Loucy (cell line): ENCODE results near the gene LAMC1.

Experiments used
- H2AFZ ChIP-seq: fragments of 200-600 bp; sonication (generic); 2 replicates; pipeline ENCODE4 v1.6.0; 2016; ENCODE audit warnings: antibody characterized with exemption, mild to moderate bottlenecking, low read length, moderate library complexity
- H3F3A ChIP-seq: fragments of 200-600 bp; 2 replicates; pipeline ENCODE4 v1.6.0; 2016; ENCODE audit warnings: antibody characterized with exemption, low read depth, mild to moderate bottlenecking
- H3K27me3 ChIP-seq: fragments of 200-600 bp; sonication (generic); 2 replicates; pipeline ENCODE4 v1.6.1; 2014; ENCODE audit warnings: low read length, mild to moderate bottlenecking; ENCODE audit not compliant: insufficient read depth, poor library complexity, severe bottlenecking
- H3K36me3 ChIP-seq: fragments of 200-600 bp; sonication (generic); 2 replicates; pipeline ENCODE4 v1.6.1; 2016; ENCODE audit warnings: low read length; ENCODE audit not compliant: insufficient read depth
- H3K4me1 ChIP-seq: fragments of 200-600 bp; sonication (generic); 2 replicates; pipeline ENCODE4 v1.5.1; 2014; ENCODE audit warnings: low read length, mild to moderate bottlenecking; ENCODE audit not compliant: insufficient read depth, poor library complexity, severe bottlenecking
- H3K4me2 ChIP-seq: fragments of 200-600 bp; sonication (generic); 2 replicates; pipeline ENCODE4 v1.6.0; 2014; ENCODE audit warnings: antibody characterized with exemption, low read length, low read depth, mild to moderate bottlenecking; ENCODE audit not compliant: poor library complexity, severe bottlenecking
- H3K4me3 ChIP-seq: fragments of 200-600 bp; sonication (generic); 2 replicates; pipeline ENCODE4 v1.5.1; 2014; ENCODE audit warnings: low read length, mild to moderate bottlenecking, mixed read lengths; ENCODE audit not compliant: poor library complexity, severe bottlenecking
- H3K79me2 ChIP-seq: fragments of 200-600 bp; sonication (generic); 2 replicates; pipeline ENCODE4 v1.6.1; 2014; ENCODE audit warnings: low read length; ENCODE audit not compliant: insufficient read depth
- H3K9ac ChIP-seq: fragments of 200-600 bp; sonication (generic); 2 replicates; pipeline ENCODE4 v1.6.0; 2014; ENCODE audit warnings: mild to moderate bottlenecking, low read depth, low read length, moderate library complexity; ENCODE audit not compliant: poor library complexity, severe bottlenecking
- H3K9me2 ChIP-seq: fragments of 200-600 bp; sonication (generic); replicated peaks from 2 replicates; pipeline ENCODE4 v1.6.1; 2016; ENCODE audit warnings: low read depth, low read length, mixed read lengths
- H3K9me3 ChIP-seq: fragments of 200-600 bp; sonication (generic); 2 replicates; pipeline ENCODE4 v1.6.1; 2014; ENCODE audit warnings: mild to moderate bottlenecking, antibody characterized with exemption, low read length, low read depth; ENCODE audit not compliant: insufficient read depth
- H4K20me1 ChIP-seq: fragments of 200-600 bp; sonication (generic); 2 replicates; pipeline ENCODE4 v1.6.0; 2014; ENCODE audit warnings: antibody characterized with exemption, low read length, mild to moderate bottlenecking; ENCODE audit not compliant: insufficient read depth, poor library complexity, severe bottlenecking
- EZH2phosphoT487 ChIP-seq: fragments of 200-600 bp; IDR thresholded peaks from 2 replicates; pipeline ENCODE4 v1.6.1; 2018; ENCODE audit warnings: antibody characterized with exemption, mild to moderate bottlenecking, moderate library complexity, borderline replicate concordance
- TF ChIP-seq, protein P1 (sequence below): fragments of 200-600 bp; sonication (generic); conservative IDR thresholded peaks from 2 replicates; pipeline ENCODE4 v1.5.1; 2014; ENCODE audit warnings: mild to moderate bottlenecking, antibody characterized with exemption, low read length

LAMC1 gene

DNA sequence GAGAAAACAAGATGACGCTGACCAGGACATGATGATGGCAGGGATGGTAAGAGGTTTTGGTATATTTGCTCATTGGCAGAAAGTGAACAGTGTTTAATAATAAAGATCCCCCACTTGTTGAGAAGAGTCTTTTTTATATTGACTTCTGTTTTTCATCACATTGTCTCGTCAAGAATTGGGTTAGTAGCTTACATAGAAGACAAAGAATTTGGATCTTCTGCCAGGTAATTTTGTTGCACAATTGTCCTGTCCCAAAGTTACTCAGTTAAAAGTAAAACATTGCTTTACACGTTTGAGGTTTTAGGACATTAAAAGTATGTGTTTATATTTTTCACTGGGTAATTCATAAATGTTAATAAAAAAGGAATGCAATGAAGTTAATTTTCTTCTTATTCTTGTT lies 114.6 kb downstream of the LAMC1 start:
- Histone ChIP-seq H3K4me3 (no peak overlapping the region), H3K9ac (no peak overlapping the region), H3F3A (no peaks in the 10 kb centered on the region), H3K79me2 (no peaks in the 10 kb centered on the region), H3K27me3 (no peaks in the 10 kb centered on the region), H3K4me1 (peaks cover 31% of the 10 kb centered on the region), H3K9me3 (no peaks in the 10 kb centered on the region), H3K4me2 (no peak overlapping the region), H4K20me1 (no peaks in the 10 kb centered on the region), H2AFZ (no peak overlapping the region), H3K9me2 (no peaks in the 10 kb centered on the region), H3K36me3 (no peaks in the 10 kb centered on the region)
- TF ChIP-seq, protein P1, sequence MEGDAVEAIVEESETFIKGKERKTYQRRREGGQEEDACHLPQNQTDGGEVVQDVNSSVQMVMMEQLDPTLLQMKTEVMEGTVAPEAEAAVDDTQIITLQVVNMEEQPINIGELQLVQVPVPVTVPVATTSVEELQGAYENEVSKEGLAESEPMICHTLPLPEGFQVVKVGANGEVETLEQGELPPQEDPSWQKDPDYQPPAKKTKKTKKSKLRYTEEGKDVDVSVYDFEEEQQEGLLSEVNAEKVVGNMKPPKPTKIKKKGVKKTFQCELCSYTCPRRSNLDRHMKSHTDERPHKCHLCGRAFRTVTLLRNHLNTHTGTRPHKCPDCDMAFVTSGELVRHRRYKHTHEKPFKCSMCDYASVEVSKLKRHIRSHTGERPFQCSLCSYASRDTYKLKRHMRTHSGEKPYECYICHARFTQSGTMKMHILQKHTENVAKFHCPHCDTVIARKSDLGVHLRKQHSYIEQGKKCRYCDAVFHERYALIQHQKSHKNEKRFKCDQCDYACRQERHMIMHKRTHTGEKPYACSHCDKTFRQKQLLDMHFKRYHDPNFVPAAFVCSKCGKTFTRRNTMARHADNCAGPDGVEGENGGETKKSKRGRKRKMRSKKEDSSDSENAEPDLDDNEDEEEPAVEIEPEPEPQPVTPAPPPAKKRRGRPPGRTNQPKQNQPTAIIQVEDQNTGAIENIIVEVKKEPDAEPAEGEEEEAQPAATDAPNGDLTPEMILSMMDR = no peak
- TF ChIP-seq EZH2phosphoT487 = no peak

DNA sequence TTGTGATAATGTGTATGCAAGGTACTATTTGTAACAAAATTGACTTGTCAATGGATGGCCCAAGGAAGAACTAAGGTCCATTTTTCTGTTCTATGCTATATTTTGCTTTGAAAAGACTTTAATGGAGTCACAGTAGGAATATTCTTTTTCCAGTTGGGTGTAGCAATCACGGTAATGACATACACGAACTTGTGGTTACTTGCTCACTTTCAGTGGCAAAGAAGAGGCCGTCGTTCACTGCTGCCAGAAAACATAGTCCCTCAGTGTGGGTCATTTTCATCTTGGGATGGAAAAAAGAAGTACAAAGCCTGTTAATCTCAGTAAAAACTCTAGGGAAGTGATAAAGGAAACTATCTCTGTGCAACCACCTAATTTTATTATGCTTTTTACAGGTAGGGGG lies 115.1 kb downstream of the LAMC1 start:
- peaks cover 33% of the 10 kb centered on the region for H3K4me1 ChIP-seq
- no peak overlapping the region for H3K4me2 ChIP-seq
- H3K9me3 ChIP-seq = no peaks in the 10 kb centered on the region
- no peaks in the 10 kb centered on the region for H3K79me2 ChIP-seq
- no peaks in the 10 kb centered on the region for H3F3A ChIP-seq
- H2AFZ ChIP-seq = no peak overlapping the region
- no peaks in the 10 kb centered on the region for H3K9me2 ChIP-seq
- no peaks in the 10 kb centered on the region for H3K36me3 ChIP-seq
- H3K27me3 ChIP-seq = no peaks in the 10 kb centered on the region
- H3K9ac ChIP-seq = no peak overlapping the region
- H4K20me1 ChIP-seq = no peaks in the 10 kb centered on the region
- TF ChIP-seq, protein P1 = no peak
- TF ChIP-seq EZH2phosphoT487 = no peak
- no peak overlapping the region for H3K4me3 ChIP-seq

DNA sequence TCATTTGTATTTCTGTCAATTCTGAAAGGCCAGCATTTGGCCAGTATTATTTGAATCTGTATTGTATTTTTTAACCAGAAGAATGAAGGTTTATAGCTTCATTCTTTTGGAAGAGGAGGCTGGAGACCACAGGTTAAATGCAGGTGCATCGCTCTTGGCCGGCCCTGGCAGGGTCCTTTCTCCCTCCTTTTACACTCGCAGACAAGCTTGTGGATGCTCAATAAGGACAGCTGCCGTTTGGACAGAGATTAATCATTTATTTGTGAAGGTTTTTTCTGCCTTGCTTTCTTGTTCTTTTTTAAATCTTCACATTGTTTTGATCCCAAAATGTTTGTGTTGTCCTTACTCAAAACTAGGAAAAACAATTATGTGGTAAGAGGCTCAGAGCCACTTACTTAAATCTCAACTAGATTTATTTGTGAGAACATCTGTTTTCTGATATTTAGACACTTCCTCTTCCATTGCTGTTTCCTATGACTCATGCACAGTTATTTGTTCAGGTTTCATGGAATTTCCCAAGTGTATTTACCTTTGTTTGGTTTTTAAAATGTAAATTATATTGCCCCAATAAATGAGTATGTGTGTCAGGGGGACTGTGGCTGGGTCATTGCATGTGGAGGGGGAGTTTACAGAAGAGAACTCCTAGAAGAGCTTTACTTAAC lies 116.2 kb downstream of the LAMC1 start:
- H3K36me3 ChIP-seq = no peaks in the 10 kb centered on the region
- no peaks in the 10 kb centered on the region for H3K9me2 ChIP-seq
- H2AFZ ChIP-seq = no peak overlapping the region
- peaks cover 38% of the 10 kb centered on the region for H3K4me1 ChIP-seq
- no peak overlapping the region for H3K9ac ChIP-seq
- H3K4me3 ChIP-seq = no peak overlapping the region
- TF ChIP-seq, protein P1 = no peak
- TF ChIP-seq EZH2phosphoT487 = no peak
- no peaks in the 10 kb centered on the region for H3K9me3 ChIP-seq
- H3K27me3 ChIP-seq = no peaks in the 10 kb centered on the region
- no peaks in the 10 kb centered on the region for H3K79me2 ChIP-seq
- no peak overlapping the region for H3K4me2 ChIP-seq
- no peaks in the 10 kb centered on the region for H3F3A ChIP-seq
- no peaks in the 10 kb centered on the region for H4K20me1 ChIP-seq
